GM10847 (cell line): ENCODE results near the gene C4B.

Source experiments
- POLR2A ChIP-seq: IDR thresholded peaks from 2 replicates; pipeline ENCODE4 v1.6.1; 2011; ENCODE audit not compliant: insufficient read length; ENCODE audit errors: extremely low read depth

The C4B gene

DNA sequence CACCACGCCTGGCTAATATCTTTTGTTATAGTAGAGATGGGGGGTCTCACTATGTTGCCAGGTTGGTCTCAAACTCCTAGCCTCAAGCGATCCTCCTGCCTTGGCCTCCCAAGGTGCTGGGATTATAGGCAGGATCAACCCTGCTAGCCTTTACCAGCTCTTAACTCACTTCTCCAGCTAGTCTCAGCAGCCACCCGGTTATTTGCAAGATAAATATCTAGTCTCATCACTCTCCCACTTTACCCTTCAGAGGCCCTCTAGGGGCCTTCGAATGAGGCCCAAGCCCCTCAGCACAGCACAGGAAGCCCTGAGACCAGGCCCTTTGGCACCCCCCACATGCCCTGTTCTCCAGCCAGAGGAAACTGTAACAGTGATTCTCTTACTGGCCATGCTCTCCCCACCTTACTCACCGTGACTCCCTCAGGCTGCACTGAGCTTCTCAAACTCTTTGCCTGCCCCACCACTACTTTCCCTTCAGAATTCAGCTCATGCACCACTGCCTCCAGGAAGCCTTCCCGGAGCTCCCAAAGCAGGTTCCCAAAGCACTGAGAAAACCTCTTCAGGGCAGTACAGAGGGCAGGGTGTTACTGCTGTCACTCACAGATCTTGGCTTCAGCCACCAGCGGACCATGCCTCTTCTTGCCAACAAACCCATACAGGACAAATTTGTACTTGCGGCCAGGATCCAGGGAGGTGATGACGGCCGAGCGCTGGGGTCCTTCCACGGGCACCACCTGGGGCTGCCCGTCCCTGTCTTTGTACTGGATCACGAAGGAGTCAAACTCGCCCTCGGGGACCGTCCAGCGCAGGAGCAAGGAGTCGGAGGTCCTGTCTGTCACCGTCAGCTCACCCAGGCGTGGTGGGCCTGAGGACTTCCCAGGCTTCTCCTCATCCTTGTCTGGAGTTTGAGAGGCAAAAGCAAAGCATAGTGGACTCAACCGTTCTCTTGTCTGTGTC lies 69.5 kb downstream of the C4B start:
- no peak for TF ChIP-seq POLR2A

- TF ChIP-seq POLR2A: no peak
These were observed 70.2 kb downstream of the C4B start for GRCh38 chr6:32084780-32085179.
